Right renal pelvis (tissue), 4 donors: ENCODE data around the gene FKBP11. TPM values are rescaled to one million over a fixed set of nuclear protein-coding genes. Genes with fewer than 3 reads are reported as not detected.
A peak's percentile ranks its signal among the peaks of the same experiment; 100 is the strongest.
"Not testable (repeated sequence)": the region's sequence is repeated elsewhere in the genome, so short reads cannot be mapped to it uniquely, and the experiment has no call there.

Experiments
- DNase-seq, 4 donors: peaks; one replicate each; pipeline ENCODE4 v3.0.0-alpha.2; 2013; ENCODE audit warnings: low read depth in 4 of 4, low spot score in 3 of 4, missing footprints in 1 of 4
- polyA plus RNA-seq, 4 donors: library from polyadenylated mRNA; unstranded; fragments of 120-200 nt; gene quantifications; one replicate each; pipeline ENCODE4 v1.2.1, GENCODE V29; 2013; ENCODE audit not compliant: insufficient read length in 4 of 4

FKBP11 gene
- polyA plus RNA-seq, 4 donors: 9.0 to 15.3 (median 12.9) TPM

GRCh38 chr12:48917857-48918537 is 7.3 kb downstream of the FKBP11 start:
- DNase-seq: no peak

DNA sequence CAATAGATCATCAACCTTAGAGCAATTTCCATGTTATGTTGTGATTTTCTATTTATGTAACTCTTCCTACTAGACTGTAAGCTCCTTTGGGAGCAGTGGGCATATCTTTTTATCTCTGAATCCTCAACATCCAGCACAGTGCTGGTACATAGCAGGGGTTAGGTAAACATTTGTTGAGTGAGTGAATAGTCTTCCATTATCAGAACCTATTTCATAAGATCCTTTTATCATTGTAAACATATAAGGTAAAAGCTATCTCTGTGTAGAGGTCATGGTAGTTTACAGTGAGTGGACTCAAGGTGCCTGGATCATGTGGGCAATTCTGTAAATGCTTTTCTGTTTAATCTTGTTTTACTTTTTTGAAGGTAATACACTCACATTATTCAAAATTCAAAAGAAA is 15.1 kb downstream of the FKBP11 start:
- no peak for DNase-seq

GRCh38 chr12:48909698-48910097 is 15.6 kb downstream of the FKBP11 start:
- not testable (repeated sequence) for DNase-seq

- no peak for DNase-seq
Measured at GRCh38 chr12:48907245-48907644, 18.0 kb downstream of the FKBP11 start.

- DNase-seq: peak; percentile 77 to 92 (median 84)
Measured at GRCh38 chr12:48903982-48904411, 21.3 kb downstream of the FKBP11 start.

- DNase-seq: no peak
Measured at GRCh38 chr12:48903363-48903981, 21.8 kb downstream of the FKBP11 start.

GRCh38 chr12:48901278-48901677 is 24.0 kb downstream of the FKBP11 start:
- DNase-seq: no peak

- DNase-seq: no peak
Measured at GRCh38 chr12:48899651-48900050, 25.6 kb downstream of the FKBP11 start.

DNA sequence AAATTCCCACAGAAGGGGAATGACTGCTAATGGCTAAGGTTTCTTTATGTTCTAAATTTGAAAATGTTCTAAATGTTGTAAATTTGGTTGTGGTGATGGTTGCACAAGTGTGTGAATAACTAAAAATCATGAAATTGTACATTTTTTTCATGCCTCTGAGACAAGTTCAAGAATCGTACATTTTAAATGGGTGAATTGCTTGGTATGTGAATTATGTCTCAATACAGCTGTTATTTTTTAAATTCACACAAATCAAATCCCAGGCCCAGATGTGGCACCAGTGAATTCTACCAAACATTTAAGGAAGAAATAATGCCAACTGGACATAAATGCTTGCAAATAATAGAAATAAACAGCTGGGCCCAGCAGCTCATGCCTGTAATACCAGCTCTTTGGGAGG is 31.0 kb downstream of the FKBP11 start:
- no peak for DNase-seq

DNA sequence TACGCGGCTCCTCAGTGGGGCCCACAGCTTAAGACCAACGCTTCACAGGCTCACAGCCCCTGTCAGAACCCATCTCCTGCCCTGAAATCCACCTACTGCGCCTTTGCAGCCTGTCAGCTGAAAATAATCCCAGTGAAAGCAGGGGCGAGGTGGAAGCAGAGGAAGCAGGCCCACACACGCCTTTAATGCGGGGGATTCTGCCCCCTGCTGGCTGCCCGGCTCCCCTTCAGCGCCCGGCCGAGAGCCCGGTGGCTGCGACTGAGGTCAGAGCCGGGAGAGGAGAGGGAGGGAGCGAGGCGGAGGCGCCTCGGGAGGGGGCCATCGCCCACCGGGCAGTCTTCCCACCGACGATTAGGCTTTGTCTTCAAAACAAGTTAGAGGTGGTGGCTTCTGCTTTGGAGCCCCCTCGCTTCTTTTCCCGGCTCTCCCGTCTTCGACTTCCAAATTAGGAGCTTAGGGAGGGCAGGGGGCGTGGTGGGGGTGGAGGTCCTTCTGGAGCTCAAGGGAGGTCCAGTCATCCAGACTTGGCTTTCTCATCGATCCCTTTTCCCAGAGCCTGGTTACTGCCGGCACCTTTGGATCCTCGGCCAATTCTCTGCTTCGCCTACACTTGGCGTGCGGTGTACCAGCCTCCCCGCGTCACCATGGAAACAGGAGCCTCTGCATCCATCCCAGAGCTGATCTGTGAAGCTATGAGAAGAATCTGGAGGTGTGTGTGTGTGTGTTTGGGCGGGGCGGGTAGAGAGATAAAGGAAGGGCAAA is 34.5 kb downstream of the FKBP11 start:
- DNase-seq: peak in 3 of 4 donors; percentile 60 to 74 (median 69)

- no peak for DNase-seq
Measured at GRCh38 chr12:48889679-48890078, 35.6 kb downstream of the FKBP11 start.

GRCh38 chr12:48883305-48884161 is 41.8 kb downstream of the FKBP11 start:
- DNase-seq: no peak

GRCh38 chr12:48882972-48883304 is 42.4 kb downstream of the FKBP11 start:
- DNase-seq: no peak

DNA sequence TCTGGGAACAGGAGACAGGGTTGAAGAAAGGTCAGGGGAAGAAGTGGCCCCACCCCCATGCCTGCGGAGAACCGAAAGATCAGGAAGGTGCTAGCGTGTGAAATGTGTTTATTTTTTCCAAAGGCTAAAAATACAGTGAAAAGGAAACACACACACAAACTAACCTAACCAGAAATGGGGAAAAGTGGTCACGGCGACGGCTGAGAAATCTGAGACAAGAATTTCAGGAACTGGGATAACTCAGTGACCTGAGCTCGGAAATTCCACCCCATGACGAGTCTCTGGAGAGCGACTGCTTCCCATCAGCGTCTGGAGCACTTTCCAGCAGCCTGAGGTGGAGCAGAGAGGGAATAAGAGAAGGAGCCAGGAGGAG is 43.0 kb downstream of the FKBP11 start:
- DNase-seq: no peak

- no peak for DNase-seq
Measured at GRCh38 chr12:48881686-48882314, 43.5 kb downstream of the FKBP11 start.

DNA sequence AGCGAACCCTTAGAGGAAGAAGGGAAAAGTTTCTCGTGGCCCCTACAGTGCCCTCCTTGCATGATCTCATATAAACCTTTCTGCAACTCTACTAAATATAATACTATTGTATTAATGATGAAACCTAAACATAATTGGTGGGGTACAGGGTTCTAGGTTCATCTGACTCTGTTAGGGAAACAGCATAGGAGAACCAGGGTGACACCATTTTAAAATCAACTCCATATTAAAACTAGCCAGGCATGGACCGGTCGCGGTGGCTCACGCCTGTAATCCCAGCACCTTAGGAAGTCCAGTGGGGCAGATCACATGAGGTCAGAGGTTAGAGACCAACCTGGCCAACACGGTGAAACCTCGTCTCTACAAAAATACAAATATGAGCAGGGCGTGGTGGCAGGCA is 44.6 kb downstream of the FKBP11 start:
- DNase-seq: no peak

GRCh38 chr12:48878548-48878947 is 46.7 kb downstream of the FKBP11 start:
- DNase-seq: no peak

- no peak for DNase-seq
Measured at GRCh38 chr12:48875944-48876515, 49.3 kb downstream of the FKBP11 start.

DNA sequence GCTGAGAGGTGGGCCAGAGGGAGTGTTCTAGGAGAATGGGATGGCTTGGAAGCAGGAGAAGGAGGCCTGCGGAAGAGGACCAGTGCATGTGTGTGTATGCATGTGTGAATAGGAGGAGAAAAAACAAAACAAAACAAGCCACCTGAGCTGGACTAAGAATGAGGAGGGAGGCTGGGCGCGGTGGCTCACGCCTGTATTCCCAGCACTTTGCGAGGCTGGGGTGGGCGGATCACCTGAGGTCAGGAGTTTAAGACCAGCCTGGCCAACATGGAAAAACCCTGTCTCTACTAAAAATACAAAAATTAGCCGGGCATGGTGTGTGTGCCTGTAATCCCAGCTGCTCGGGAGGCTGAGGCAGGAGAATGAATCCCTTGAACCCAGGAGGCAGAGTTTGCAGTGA is 51.8 kb downstream of the FKBP11 start:
- DNase-seq: not testable (repeated sequence)

DNA sequence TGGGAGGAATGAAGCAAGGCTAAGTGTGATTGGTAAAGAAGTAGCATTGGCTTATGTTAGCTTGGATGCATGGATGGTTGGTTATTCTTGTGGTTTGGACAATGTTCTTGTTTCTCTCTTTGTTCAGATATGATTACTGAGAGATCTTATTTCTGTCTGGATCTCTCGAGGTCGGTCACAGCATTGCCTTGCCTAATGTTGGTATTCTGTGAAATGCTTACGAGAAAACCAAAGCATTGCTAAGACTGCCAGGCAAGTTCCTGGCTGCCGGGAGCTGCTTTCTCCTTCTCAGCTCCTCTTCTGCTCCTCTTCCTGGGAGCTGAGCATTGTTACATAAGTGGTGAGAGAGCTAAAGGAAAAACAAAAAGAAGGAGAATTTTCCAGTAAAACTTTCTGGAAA is 52.2 kb downstream of the FKBP11 start:
- no peak for DNase-seq
